Thoracic aorta (tissue), 2 donors: ENCODE data around the gene AXIN1. TPM values are rescaled to one million over a fixed set of nuclear protein-coding genes. Genes with fewer than 3 reads are reported as not detected.

Experiments
- ATAC-seq: fragments of 150-250 bp; one replicate; pipeline ENCODE4 v1.8.0; 2017; ENCODE audit warnings: low read depth; ENCODE audit not compliant: insufficient number of reproducible peaks, low FRiP score
- DNase-seq: peaks from one replicate; pipeline ENCODE4 v3.0.0-alpha.2; 2020; ENCODE audit warnings: low spot score
- H3K27ac ChIP-seq, 2 donors: fragments of 200-600 bp; sonication (generic); 1 replicate in 1 of 2; 2 replicates in 1 of 2; pipeline ENCODE4 v1.5.1; 2016; ENCODE audit warnings: mild to moderate bottlenecking in 2 of 2, moderate library complexity in 2 of 2
- H3K27me3 ChIP-seq: fragments of 200-600 bp; sonication (generic); replicated peaks from 2 replicates; pipeline ENCODE4 v1.6.0; 2016; ENCODE audit warnings: mild to moderate bottlenecking; ENCODE audit not compliant: insufficient read depth
- H3K36me3 ChIP-seq: fragments of 200-600 bp; sonication (generic); one replicate; pipeline ENCODE4 v1.5.1; 2016
- H3K4me1 ChIP-seq, 2 donors: fragments of 200-600 bp; sonication (generic); 1 replicate in 1 of 2; 2 replicates in 1 of 2; pipeline versions ENCODE4 v1.5.1 to v1.6.0; 2016; ENCODE audit warnings: low read depth in 2 of 2, mild to moderate bottlenecking in 1 of 2; ENCODE audit not compliant: control insufficient read depth in 1 of 2
- H3K4me3 ChIP-seq: fragments of 200-600 bp; sonication (generic); 2 replicates; pipeline ENCODE4 v1.5.1; 2016; ENCODE audit warnings: mild to moderate bottlenecking
- H3K9me3 ChIP-seq: fragments of 200-600 bp; sonication (generic); 2 replicates; pipeline ENCODE4 v1.5.1; 2016
- total RNA-seq, 2 donors: library from RNA; depleted of rRNA; stranded (reverse); fragments of >200 nt; gene quantifications; one replicate each; pipeline versions ENCODE4 v1.1.0 to v1.2.3, GENCODE V29; 2016
- TF ChIP-seq, protein P1 (sequence below): fragments of 200-600 bp; sonication (generic); IDR thresholded peaks from one replicate; pipeline ENCODE4 v1.5.1; 2019; ENCODE audit warnings: antibody characterized with exemption

Gene AXIN1
- total RNA-seq, 2 donors from 2014 or later = 20.0 to 27.2 TPM

DNA sequence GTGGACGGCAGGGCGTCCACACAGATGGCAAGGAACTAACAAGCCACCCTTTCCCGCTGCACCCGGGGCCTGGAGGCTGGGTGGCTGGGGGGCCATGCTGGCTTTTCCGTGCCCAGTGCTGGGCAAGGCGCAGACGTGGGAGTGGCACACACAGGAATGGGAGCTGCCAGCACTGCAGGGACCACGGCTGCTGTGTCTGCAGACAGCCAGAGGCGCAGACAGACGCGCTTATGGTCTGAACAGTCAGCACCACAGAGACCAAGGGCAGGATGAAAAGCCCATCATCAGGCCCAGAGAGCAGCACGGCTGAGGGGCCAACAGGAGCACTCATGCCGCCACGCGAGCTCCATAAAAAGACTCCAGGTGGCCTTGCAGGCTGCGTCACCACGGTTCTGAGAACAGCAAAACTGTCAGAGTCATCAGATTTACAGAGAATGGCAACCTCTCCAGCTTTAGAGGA lies 45.6 kb downstream of the AXIN1 start:
- no peak for ATAC-seq
- Histone ChIP-seq H3K36me3 (peaks cover 2% of the 10 kb centered on the region), H3K4me3 (no peak overlapping the region), H3K27me3 (no peaks in the 10 kb centered on the region), H3K9me3 (no peaks in the 10 kb centered on the region), H3K4me1 (no peaks in the 10 kb centered on the region), H3K27ac (no peak overlapping the region)
- no peak for DNase-seq
- TF ChIP-seq, protein P1, sequence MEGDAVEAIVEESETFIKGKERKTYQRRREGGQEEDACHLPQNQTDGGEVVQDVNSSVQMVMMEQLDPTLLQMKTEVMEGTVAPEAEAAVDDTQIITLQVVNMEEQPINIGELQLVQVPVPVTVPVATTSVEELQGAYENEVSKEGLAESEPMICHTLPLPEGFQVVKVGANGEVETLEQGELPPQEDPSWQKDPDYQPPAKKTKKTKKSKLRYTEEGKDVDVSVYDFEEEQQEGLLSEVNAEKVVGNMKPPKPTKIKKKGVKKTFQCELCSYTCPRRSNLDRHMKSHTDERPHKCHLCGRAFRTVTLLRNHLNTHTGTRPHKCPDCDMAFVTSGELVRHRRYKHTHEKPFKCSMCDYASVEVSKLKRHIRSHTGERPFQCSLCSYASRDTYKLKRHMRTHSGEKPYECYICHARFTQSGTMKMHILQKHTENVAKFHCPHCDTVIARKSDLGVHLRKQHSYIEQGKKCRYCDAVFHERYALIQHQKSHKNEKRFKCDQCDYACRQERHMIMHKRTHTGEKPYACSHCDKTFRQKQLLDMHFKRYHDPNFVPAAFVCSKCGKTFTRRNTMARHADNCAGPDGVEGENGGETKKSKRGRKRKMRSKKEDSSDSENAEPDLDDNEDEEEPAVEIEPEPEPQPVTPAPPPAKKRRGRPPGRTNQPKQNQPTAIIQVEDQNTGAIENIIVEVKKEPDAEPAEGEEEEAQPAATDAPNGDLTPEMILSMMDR = no peak

DNA sequence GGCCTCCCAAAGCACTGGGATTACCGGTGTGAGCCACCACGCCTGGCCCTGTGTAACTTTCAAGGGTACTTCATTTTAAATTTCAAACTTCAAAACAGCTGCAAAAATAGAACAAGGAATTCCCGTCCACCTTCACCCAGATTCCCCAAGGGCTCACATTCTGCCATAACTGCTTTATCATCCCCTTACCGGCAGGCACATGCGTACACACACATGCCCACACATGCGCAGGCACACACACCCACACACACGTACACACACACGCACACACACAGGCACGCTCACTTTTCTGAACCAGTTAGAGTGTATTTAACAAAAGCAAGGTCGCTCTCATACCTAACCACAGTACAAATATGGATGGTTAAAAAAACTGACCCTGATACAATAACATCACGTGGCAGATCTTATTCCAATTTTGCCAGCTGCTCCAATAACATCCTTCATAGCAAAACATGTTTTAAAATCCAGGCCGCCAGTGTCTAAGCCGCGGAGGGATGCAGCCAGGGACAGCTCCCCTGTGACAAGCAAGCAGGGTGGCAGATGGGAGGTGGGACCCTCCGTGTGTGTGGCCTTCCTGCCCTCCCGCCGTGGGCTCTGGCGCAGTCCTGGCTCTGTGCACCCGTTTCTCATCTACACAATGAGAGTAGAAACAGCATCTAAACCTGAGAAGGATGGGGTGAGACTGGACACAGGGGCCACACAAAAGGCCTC lies 46.5 kb downstream of the AXIN1 start:
- Histone ChIP-seq H3K4me3 (no peak overlapping the region), H3K27ac (no peak overlapping the region), H3K27me3 (no peaks in the 10 kb centered on the region), H3K4me1 (no peaks in the 10 kb centered on the region), H3K36me3 (peaks cover 2% of the 10 kb centered on the region), H3K9me3 (no peaks in the 10 kb centered on the region)
- DNase-seq (no peak), ATAC-seq (no peak)
- TF ChIP-seq, protein P1 = no peak

DNA sequence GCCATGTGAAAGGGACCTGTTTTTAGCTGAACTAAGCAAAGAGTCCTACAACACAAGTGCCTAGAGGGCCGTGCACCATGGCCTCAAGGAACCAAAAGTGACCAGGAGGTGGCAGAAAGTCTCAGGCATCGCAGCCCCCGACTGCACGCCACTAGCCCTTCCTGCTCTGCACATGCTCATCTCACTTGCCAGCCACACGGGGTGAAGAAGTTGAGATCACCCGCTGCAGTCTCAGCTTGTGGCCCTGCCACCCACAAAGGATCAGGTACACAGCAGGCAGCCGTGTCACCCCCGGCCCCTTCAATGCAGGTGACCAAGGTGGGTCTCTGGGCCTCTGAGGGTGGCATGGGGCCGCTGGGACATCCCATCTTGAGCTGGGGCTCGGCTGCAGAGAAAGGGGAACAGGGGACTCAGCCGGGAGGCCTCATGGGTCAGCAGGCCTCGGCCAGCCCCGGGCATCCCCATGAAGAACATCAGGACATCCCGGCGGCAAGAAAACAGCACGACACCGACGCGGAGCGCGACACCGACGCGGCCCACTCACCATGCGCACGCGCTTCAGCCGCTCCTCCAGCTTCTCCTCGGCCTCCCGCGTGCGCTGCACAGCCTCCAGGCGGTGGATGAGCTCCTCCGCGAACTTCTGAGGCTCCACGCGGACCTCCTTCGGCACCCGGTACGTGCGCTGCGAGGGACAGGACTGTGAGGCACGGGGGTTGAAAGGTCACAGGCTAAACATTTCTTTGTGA lies 48.6 kb downstream of the AXIN1 start:
- ATAC-seq = no peak
- peaks cover 2% of the 10 kb centered on the region for H3K36me3 ChIP-seq
- TF ChIP-seq, protein P1 = no peak

DNA sequence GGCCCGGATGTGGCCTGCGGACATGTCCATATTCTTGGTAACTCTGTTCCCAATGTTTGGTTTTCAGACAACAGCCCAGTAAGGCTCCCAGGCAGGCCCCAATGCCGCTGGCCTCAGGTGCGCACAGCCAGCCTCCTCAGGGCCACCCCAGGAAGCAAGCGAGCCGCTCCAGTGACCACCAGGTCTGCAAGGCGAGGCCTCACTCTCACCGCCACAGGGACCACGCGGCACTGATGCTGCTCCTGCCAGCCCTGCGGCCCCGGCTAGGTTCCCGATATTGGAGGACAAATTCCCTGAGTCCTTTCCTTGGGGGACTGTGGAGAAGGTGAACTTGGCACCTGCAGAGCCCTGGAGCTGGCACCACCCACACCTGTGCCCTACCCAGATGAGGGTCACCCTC lies 50.6 kb downstream of the AXIN1 start:
- H3K27ac ChIP-seq = no peak overlapping the region
- H3K27me3 ChIP-seq = no peaks in the 10 kb centered on the region
- ATAC-seq (no peak), DNase-seq (no peak)
- TF ChIP-seq, protein P1 = no peak
- peaks cover 13% of the 10 kb centered on the region for H3K36me3 ChIP-seq
- H3K9me3 ChIP-seq = no peaks in the 10 kb centered on the region
- no peak overlapping the region for H3K4me3 ChIP-seq
- no peaks in the 10 kb centered on the region for H3K4me1 ChIP-seq

More for the DNA sequence above, 48.6 kb downstream of the AXIN1 start:
- Histone ChIP-seq H3K9me3 (no peaks in the 10 kb centered on the region), H3K27ac (no peak overlapping the region), H3K4me1 (no peaks in the 10 kb centered on the region), H3K27me3 (no peaks in the 10 kb centered on the region), H3K4me3 (no peak overlapping the region)
- no peak for DNase-seq

DNA sequence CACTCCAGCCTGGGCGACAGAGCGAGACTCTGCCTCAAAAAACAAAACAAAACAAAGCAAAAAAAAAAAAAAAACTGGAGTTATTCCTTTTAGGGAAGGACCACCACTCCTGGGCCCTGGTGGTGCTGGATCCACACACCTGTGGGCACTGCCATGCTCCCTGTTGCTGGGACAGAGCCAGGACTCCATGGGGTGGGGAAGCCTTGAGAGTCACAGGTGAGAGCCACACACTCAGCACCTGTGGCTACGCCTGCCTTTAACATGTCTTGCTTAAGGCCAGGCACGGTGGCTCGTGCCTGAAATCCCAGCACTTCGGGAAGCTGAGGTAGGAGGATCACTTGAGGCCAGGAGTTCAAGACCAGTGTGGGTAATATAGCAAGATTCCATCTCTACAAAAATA lies 51.3 kb downstream of the AXIN1 start:
- H3K27ac ChIP-seq = no peak overlapping the region
- H3K4me3 ChIP-seq = no peak overlapping the region
- no peak for ATAC-seq
- H3K36me3 ChIP-seq = peaks cover 13% of the 10 kb centered on the region
- TF ChIP-seq, protein P1 = no peak
- H3K9me3 ChIP-seq = no peaks in the 10 kb centered on the region
- no peaks in the 10 kb centered on the region for H3K4me1 ChIP-seq
- DNase-seq = no peak
- no peaks in the 10 kb centered on the region for H3K27me3 ChIP-seq
